Skeletal muscle tissue (tissue), 4 donors: ENCODE results near the gene MXD1. TPM values are rescaled to one million over a fixed set of nuclear protein-coding genes. Genes with fewer than 3 reads are reported as not detected.

Experiments
- H3K27ac ChIP-seq: one replicate; pipeline ENCODE4 v1.7.0; 2013; ENCODE audit warnings: mild to moderate bottlenecking, low read depth, low read length, inconsistent platforms
- H3K27me3 ChIP-seq, 3 donors: one replicate each; pipeline ENCODE4 v1.7.0; 2013; ENCODE audit warnings: low read length in 3 of 3; ENCODE audit not compliant: control insufficient read depth in 3 of 3, insufficient read depth in 3 of 3
- H3K36me3 ChIP-seq, 3 donors: one replicate each; pipeline ENCODE4 v1.7.0; 2013; ENCODE audit warnings: low read length in 3 of 3; ENCODE audit not compliant: control insufficient read depth in 3 of 3, insufficient read depth in 3 of 3
- H3K4me1 ChIP-seq, 3 donors: one replicate each; pipeline ENCODE4 v1.7.0; 2013; ENCODE audit warnings: low read length in 3 of 3, mild to moderate bottlenecking in 3 of 3; ENCODE audit not compliant: control insufficient read depth in 3 of 3, insufficient read depth in 3 of 3
- H3K4me3 ChIP-seq, 3 donors: one replicate each; pipeline ENCODE4 v1.7.0; 2013; ENCODE audit warnings: low read length in 3 of 3
- H3K9ac ChIP-seq, 3 donors: one replicate each; pipeline ENCODE4 v1.7.0; 2013; ENCODE audit warnings: low read length in 3 of 3, mild to moderate bottlenecking in 3 of 3, moderate library complexity in 2 of 3, low read depth in 1 of 3
- H3K9me3 ChIP-seq, 3 donors: one replicate each; pipeline ENCODE4 v1.7.0; 2013; ENCODE audit warnings: low read length in 3 of 3; ENCODE audit not compliant: control insufficient read depth in 3 of 3
- total RNA-seq: library from RNA; depleted of rRNA; stranded (reverse); fragments of >200 nt; gene quantifications from one replicate; pipeline ENCODE4 v1.2.3, GENCODE V29; 2014
- donor health status: Osteomylitis.

MXD1 gene
- total RNA-seq, 1 donor from 2014 or later = 2.1 TPM

DNA sequence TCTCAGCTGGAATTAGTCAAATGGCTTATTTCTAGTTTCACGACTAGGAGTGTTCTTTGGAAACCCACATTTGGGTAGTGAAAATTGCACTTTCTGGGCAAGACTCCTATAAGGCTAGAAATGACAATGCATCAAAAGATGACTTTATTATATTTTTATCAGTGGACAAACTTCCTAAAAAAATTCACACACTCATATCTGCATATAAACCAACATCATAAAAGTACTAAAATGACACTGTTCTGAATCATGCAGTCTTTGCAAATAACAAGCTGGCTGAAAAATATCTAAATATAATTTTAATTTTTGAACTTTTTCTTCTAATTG, 17.6 kb downstream of the MXD1 start:
- H3K4me3 ChIP-seq = no peak overlapping the region
- no peaks in the 10 kb centered on the region for H3K9me3 ChIP-seq
- H3K9ac ChIP-seq = no peak overlapping the region
- H3K27me3 ChIP-seq = no peaks in the 10 kb centered on the region
- H3K27ac ChIP-seq = no peak overlapping the region
- peaks cover 21 to 24% (median 23%) of the 10 kb centered on the region in 3 donors for H3K36me3 ChIP-seq
- H3K4me1 ChIP-seq = peaks cover 10 to 15% (median 10%) of the 10 kb centered on the region in 3 donors

DNA sequence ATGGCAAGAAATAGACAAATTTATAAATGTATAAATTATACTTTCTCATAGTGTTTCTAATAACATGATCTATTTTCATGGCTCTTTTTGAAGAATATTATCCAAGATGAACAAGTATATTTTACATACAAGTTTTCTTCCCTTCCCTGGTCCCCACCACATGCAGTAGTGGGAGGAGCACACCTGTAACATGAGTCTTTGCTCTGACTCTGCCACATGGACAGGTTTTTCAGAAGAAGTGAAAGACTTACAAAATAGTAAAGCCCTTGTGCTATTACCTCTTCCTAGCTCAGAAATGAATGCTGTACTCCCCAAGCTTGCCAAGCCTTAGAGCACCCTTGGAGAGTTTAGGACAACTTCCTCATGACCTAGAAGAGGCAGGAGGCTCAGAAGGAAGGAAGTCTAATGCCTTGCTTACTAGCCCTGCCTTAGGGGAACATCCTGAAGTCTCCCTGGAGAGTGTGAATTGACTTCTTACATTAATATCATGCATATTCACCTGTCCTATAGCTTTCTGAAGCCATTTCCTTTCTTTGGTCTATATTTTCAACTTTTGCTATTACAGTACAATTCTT, 18.4 kb downstream of the MXD1 start:
- peaks cover 27 to 29% (median 29%) of the 10 kb centered on the region in 3 donors for H3K36me3 ChIP-seq
- no peaks in the 10 kb centered on the region for H3K27me3 ChIP-seq
- H3K4me1 ChIP-seq = peaks cover 10 to 15% (median 10%) of the 10 kb centered on the region in 3 donors
- no peak overlapping the region for H3K9ac ChIP-seq
- no peak overlapping the region for H3K27ac ChIP-seq
- H3K9me3 ChIP-seq = no peaks in the 10 kb centered on the region
- no peak overlapping the region for H3K4me3 ChIP-seq

DNA sequence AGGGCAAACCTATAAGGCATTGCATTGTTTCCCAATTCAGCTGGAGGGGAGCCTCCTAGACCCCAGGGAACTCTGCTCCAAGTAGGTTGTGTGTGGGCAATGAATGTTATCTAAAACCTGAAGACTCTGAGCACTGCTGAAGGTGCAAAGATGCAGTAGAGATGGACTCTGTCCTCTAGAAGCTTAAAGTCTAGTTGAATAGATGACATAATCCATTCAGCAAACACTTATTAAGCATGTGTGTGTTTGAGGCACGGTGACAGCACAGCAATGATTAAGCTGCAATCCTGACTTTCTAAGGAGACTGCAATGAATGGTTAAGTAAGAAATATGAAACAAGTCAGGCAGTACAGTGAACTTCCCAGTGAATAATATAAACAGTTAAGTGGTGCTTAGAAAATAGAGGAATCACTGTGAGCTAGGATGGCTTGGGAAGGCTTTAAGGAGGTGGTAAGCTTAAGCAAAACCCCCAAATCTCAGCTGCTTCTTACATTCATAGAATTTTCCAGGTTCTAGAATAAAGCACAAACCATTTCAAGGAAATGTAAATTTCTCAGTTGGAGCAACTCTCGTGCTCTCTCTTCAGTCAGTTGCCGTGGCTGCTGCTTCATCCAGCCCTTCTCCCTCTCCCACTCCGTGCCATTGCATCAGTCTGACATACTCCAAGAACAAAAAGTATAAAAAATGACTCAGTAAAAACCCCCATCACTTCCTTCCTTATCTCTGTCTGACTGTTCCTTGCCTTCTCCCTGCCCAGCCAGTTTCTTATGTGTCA, 19.1 kb downstream of the MXD1 start:
- H3K4me3 ChIP-seq = no peak overlapping the region
- peaks cover 27 to 36% (median 36%) of the 10 kb centered on the region in 3 donors for H3K36me3 ChIP-seq
- no peaks in the 10 kb centered on the region for H3K27me3 ChIP-seq
- H3K9ac ChIP-seq = no peak overlapping the region
- no peaks in the 10 kb centered on the region for H3K9me3 ChIP-seq
- H3K4me1 ChIP-seq = peaks cover 10 to 15% (median 10%) of the 10 kb centered on the region in 3 donors
- no peak overlapping the region for H3K27ac ChIP-seq

DNA sequence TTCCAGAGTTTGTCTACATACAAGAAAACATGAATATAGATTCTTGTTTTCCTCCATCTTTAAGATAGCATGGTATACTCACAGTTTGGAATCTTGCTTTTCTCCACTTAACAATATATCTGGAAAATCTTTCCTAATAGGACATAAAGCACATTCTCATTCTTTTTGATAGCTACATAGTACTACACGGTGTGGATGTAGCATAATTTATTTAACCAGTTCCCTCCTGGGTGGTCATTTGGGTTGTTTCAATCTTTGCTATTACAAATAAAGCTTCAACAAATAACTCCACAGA, 19.7 kb downstream of the MXD1 start:
- H3K9me3 ChIP-seq = no peaks in the 10 kb centered on the region
- no peak overlapping the region for H3K4me3 ChIP-seq
- no peak overlapping the region for H3K9ac ChIP-seq
- H3K4me1 ChIP-seq = peaks cover 10 to 15% (median 10%) of the 10 kb centered on the region in 3 donors
- peaks cover 29 to 39% (median 39%) of the 10 kb centered on the region in 3 donors for H3K36me3 ChIP-seq
- no peak overlapping the region for H3K27ac ChIP-seq
- no peaks in the 10 kb centered on the region for H3K27me3 ChIP-seq

DNA sequence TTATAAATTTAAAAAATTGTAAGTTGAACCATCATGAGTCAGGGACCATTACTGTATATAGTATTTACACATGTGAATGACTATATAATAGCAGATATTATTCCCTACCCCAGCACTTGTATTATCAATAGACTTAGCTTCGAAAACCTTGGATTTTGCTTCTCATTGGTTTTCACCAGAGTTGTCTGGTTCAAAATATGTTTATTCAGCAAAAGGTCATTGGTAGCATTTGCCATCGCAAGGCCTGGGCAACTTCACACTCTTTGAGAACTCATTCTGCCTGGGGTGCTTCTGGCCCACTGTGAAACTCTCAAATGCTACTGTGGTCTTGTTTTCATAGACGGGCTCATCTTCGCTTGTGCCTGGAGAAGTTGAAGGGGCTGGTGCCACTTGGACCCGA, 20.1 kb downstream of the MXD1 start:
- Histone ChIP-seq H3K36me3 (peaks cover 31 to 42% (median 41%) of the 10 kb centered on the region in 3 donors), H3K27ac (no peak overlapping the region)

DNA sequence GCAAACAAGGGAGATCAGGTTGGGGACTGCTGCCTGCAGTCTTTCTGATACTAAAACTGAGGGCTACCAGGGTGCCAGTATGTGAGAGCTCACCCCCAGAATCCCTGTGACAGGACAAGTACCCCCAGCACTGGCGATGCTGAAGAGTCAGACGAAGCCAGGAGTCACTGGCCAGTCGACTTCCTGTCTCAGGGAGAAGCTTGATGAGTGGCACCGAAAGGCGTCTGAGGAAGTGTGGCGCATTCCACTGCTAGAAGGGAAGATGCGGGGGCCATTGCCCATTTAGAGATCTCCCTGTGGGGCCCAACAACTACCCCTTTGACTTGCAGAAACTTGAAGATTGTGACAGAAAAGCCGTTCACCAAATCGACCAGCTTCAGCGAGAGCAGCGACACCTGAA, 22.0 kb downstream of the MXD1 start:
- Histone ChIP-seq H3K27me3 (no peaks in the 10 kb centered on the region), H3K27ac (no peak overlapping the region), H3K9me3 (no peaks in the 10 kb centered on the region), H3K9ac (no peak overlapping the region), H3K4me3 (no peak overlapping the region), H3K4me1 (peaks cover 10 to 12% (median 10%) of the 10 kb centered on the region in 3 donors), H3K36me3 (peaks cover 35 to 47% (median 41%) of the 10 kb centered on the region in 3 donors)

More for the DNA sequence above, 20.1 kb downstream of the MXD1 start:
- H3K9ac ChIP-seq = no peak overlapping the region
- no peaks in the 10 kb centered on the region for H3K9me3 ChIP-seq
- H3K4me1 ChIP-seq = peaks cover 10 to 15% (median 10%) of the 10 kb centered on the region in 3 donors
- no peak overlapping the region for H3K4me3 ChIP-seq
- no peaks in the 10 kb centered on the region for H3K27me3 ChIP-seq

DNA sequence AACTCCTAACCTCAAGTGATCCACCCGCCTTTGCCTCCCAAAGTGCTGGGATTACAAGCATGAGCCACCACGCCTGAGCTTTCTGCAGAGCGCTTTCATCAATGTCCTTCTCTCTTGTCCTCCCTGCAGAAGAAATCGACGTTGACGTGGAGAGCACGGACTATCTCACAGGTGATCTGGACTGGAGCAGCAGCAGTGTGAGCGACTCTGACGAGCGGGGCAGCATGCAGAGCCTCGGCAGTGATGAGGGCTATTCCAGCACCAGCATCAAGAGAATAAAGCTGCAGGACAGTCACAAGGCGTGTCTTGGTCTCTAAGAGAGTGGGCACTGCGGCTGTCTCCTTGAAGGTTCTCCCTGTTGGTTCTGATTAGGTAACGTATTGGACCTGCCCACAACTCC, 23.1 kb downstream of the MXD1 start:
- H3K9me3 ChIP-seq = no peaks in the 10 kb centered on the region
- no peak overlapping the region for H3K4me3 ChIP-seq
- H3K27ac ChIP-seq = no peak overlapping the region
- no peak overlapping the region for H3K9ac ChIP-seq
- peaks cover 10% of the 10 kb centered on the region in 3 donors for H3K4me1 ChIP-seq
- H3K27me3 ChIP-seq = no peaks in the 10 kb centered on the region
- peaks cover 37 to 49% (median 42%) of the 10 kb centered on the region in 3 donors for H3K36me3 ChIP-seq

DNA sequence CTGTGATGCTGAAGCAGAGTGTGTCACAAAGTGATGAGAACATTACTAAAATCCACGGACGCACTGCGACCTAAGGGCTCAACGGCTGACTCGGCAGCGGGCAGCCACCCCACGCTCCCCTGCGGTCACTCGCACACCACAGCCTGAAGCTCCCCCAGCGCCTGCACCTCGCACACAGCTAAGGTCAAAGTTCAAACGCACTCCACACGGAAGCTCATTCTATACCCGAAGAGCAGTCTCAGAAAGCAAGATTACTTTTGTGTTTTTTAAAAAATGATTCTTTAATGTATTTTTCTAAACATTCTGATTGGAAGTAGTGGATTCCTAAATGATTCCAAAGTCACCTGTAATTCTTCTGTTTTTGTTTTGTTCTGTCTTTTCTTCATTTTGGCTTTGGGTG, 24.8 kb downstream of the MXD1 start:
- H3K9ac ChIP-seq = no peak overlapping the region
- H3K36me3 ChIP-seq = peaks cover 43 to 55% (median 48%) of the 10 kb centered on the region in 3 donors
- no peak overlapping the region for H3K27ac ChIP-seq
- no peaks in the 10 kb centered on the region for H3K4me1 ChIP-seq
- H3K9me3 ChIP-seq = no peaks in the 10 kb centered on the region
- no peak overlapping the region for H3K4me3 ChIP-seq
- no peaks in the 10 kb centered on the region for H3K27me3 ChIP-seq

DNA sequence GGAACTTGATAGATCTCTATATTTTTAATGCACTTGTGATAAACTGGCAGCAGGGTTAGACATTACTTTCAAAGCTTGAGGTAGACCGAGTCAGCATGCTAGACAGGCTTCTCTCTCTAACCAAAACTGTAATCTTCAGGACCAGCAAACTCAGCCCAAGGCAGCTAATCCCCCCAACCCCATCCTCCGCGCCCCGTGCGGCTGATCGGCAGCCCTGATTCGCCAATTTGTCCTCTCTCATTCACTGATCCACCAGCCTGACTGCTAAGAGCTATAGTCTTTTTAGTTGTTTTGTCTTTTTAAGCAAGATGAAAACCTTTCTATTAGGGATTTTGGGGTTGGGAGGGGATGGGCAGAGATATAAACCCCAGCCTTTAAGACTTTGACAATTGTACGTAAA, 25.8 kb downstream of the MXD1 start:
- no peak overlapping the region for H3K27ac ChIP-seq
- H3K36me3 ChIP-seq = peaks cover 38 to 50% (median 44%) of the 10 kb centered on the region in 3 donors
- no peaks in the 10 kb centered on the region for H3K4me1 ChIP-seq
- no peak overlapping the region for H3K4me3 ChIP-seq
- H3K27me3 ChIP-seq = no peaks in the 10 kb centered on the region
- no peaks in the 10 kb centered on the region for H3K9me3 ChIP-seq
- H3K9ac ChIP-seq = no peak overlapping the region

DNA sequence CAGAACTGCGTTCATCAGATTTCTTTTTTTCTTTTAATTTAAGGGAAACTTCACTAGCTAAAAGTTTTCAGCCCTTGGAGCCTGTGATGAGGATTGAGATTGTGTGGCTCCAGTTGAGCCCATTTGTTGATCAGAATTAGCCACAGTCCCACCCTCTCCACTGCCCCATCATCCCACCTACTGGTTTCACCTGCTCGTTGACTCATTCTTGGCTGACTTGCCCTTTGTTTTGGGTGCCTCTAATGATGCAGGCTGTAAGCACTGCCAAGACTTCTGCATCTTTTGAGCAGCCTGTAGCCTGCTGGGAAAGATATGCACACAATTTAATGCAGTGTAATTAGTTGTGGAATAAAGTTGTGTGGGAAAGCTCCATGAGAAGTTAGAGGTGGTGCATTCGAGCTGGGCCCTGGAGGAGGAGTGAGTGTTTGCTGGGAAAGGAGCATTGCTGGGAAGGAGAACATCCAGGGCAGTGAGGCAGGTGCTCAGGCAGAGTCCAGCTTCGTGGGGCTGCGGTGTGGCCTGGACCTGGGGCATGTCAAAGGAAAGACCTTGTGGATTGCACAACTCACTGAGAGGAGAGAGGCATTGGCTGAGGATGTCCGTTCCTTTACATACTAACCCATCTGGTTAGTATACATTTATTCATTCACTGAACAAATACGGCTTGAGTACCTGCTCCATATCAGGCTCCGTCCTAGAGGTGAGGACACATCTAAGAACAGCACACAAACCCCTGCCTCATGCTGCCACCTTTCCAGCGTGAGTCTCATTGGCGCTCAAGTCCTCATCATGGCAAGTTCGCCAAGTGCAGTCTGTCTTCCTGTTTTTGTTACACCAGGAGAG, 28.3 kb downstream of the MXD1 start:
- peaks cover 17 to 27% (median 21%) of the 10 kb centered on the region in 3 donors for H3K36me3 ChIP-seq
- no peak overlapping the region for H3K4me3 ChIP-seq
- H3K9me3 ChIP-seq = no peaks in the 10 kb centered on the region
- no peak overlapping the region for H3K27ac ChIP-seq
- peaks cover 0 to 3% (median 1%) of the 10 kb centered on the region in 3 donors for H3K4me1 ChIP-seq
- H3K9ac ChIP-seq = no peak overlapping the region
- H3K27me3 ChIP-seq = peaks cover 0 to under 1% (median 0%) of the 10 kb centered on the region in 3 donors
